GM19328 (cell line): ENCODE data around the gene CACNA1I.

ENCODE experiments used
- ATAC-seq: cut with Tn5 transposase; IDR thresholded peaks from one replicate; pipeline ENCODE4 v1.9.1; 2021; ENCODE audit warnings: mild to moderate bottlenecking, moderate library complexity; ENCODE audit not compliant: unreplicated experiment

The CACNA1I gene

DNA sequence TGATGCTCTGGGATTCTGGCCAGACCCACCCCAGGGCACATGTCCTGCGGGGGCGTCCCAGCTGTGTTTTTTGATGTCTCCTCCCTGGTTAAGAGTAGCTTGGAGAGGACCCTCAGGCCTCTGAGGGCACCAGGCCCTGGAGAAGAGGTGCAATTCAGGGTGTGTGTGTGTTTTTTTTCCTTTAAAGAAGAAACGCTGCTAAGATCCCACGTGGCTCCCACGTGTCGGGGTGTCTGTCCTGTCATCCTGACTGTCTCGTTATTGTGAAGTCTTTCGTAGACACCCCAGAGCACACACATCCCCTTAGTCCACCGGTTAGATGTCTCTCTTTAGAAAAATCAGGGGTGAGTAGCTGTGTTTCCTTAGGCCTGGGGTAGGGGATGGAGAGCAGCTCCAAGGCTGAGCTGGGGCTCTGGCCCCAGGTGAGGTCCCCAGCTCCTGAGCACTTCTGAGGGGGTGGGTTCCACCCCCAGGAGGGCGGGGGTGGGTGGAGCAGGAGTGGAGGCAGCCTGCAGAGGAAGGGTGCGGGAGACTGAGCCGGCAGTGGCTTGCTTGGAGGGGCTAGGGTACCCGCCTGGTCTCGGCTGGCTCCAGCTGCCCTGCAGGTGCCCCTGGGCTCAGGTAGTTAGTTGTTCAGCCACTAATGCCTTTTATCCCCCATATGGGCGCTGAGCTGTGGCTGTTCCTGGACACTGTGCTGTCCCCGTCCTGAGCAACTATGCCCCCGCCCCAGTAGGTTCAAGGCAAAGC, 116.4 kb downstream of the CACNA1I start:
- ATAC-seq: no peak

GRCh38 chr22:39688186-39688785, 117.7 kb downstream of the CACNA1I start:
- ATAC-seq: no peak

GRCh38 chr22:39689421-39689820, 118.9 kb downstream of the CACNA1I start:
- ATAC-seq: no peak

DNA sequence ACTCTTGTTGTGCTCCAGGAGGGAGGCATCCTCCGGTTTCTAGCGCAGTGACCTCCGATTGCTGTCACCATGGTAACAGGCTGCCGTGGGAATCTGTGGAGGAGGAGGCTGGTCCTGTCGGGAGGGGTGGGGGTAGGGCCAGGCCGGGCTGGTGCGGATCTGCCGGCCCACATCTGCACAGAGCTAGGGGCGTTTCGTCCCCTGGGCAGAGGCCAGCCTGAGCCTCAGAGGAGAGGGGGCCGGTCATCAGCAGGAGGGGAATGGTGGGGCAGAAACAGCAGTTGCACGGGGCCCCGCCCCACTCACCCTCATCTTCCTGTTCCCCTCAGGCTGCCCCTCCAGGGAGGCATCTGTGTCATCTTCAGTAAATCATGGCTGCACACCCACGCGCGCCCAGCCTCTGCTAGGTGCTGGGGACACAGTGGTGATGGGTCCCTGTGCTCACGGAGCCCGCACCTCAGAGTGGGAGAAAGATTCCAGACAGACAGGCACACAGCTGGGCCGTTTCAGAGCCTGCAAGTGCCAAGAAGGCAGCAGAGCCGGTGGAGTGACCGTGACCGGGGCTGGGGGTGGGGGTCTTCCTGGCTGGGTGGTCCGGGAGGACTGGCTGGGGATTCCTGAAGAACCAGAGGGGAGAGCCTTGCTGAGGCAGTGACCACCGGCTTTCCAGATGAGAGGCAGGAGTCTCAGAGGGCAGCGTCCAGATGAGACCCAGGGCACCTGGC, 120.5 kb downstream of the CACNA1I start:
- ATAC-seq: no peak

DNA sequence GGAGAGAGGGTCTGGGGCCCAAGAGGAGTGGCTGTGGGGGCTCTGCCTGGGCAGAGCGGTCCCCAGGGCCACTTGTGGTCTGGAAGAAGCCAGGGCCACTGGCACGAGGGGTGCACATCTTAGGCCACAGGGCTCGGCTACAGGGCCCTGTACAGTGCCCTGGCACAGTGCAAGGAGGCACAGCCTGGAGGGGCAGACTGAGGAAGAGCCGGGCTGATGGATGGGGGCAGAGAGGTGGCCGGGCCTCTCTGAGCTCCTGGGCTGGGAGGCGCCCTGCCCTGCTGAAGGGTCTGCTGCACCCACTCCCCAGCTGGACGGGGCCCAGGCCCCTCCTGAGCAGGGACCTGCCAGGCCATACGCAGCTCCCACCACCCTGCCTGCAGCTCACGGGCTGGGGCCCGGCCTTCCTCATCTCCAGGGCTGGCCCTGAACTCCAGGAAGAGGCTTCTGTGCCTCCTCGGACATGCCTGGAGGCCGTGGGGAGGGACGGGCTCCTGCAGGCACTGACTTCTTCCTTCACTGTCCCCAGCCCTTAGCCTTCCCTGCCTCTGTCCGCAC, 123.5 kb downstream of the CACNA1I start:
- ATAC-seq: no peak

GRCh38 chr22:39697790-39698430, 127.4 kb downstream of the CACNA1I start:
- no peak for ATAC-seq

DNA sequence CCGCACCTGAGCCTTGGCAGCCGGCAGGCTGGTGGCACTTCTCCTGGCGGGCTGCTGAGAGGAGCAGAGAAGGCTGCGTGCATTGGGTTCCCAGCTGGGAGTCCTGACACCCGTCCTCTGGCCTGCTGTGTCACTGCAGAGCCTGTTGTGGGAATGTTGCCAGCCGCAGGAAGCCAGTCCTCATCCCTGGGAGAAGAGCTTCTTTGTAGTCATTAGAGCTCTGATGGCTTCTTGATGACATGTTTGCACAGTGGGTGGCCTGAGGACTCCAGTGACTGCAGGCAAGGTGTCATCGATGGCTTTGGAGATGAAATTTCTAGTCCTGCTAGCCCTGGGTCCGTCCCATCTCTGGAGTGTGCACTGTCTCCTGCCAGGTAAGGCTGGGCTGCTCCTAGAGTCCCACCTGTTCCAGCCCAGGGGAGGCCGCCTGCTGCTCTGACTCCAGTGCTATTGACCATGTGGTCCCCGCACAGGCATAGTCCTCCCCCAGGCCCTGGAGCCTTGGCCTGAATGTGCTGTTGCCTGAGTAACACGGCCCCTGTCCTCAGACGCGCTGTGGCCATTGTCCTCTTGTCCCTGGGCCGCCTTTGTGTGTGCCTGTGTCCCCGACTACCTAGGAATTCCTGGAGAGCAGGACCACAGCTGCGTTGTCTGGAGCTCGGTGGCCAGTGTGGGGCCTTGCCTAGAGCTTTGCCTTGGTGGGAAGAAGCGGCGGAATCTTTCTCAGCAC, 129.2 kb downstream of the CACNA1I start:
- no peak for ATAC-seq

GRCh38 chr22:39700565-39700964, 130.0 kb downstream of the CACNA1I start:
- no peak for ATAC-seq

DNA sequence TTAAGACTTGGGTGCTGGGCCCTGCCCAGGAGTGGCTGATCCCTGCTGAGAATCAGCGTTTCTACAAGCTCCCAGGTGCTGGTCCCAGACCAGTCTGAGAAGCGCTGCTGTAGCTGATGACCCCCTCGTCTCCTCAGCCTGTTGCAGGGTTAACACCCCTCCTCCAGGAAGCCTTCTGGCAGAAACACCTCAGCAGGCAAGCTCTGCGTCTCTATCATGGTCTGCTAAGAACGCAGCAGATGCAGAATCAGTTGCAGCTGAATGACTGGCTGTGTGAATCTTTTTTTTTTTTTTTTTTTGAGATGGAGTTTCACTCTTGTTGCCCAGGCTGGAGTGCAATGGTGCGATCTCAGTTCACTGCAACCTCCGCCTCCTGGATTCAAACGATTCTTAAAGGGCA, 132.5 kb downstream of the CACNA1I start:
- ATAC-seq: no peak

DNA sequence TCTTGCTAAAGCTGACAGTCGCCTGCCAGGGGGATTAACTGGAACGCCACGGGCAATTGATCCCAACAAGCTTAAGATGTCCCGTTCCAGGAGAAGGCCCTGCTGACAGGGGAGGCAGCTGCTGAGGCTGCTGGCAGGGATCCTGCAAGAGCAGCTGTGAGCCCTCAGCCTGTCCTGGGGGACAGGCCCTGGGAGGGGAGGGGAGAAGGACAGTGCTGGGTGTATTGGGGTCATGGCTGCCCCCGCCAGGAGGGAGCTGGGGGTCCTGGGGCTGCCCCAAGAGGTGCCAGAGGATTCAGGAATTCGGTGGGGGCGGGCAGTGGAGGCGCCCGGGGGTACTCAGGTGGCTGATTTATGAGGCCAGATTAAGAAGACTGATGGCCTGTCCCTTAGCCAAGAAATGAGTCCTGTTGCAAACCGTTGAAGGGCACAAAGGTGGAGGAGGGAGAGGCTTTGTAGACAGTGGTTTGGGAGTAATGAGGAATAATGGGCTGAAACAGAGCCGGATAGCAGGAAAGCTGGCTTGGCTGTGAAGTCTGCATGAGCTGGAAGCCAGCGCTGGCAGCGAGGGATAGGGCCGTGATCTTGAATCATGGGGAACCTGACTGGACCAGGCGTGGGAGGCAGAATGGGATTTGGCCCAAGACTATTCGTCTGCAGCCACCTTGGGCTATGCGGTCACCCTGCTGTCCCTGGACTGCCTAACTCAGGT, 133.5 kb downstream of the CACNA1I start:
- ATAC-seq: no peak

- no peak for ATAC-seq
These were observed 134.8 kb downstream of the CACNA1I start for GRCh38 chr22:39705386-39705785.

GRCh38 chr22:39706376-39707140, 136.0 kb downstream of the CACNA1I start:
- no peak for ATAC-seq

DNA sequence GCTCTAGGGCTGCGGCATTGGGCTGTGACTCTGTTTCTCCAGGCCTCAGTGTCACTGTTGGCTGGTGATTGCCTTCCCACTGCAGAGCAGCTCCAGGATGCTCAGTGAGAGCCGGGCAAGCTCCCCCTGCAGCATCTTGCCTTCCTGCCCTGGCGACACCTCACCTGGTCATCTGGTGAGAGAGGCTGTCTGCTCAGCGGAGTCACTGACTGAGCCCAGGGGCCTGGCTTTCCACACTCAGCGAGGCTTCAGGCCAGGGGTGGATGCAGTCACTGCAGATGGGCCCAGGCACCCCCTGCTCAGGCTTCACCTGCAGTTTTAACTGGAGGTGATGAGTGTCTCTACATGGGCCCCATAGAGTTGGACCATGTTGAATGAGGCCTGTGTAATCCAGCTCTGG, 136.8 kb downstream of the CACNA1I start:
- ATAC-seq: no peak

DNA sequence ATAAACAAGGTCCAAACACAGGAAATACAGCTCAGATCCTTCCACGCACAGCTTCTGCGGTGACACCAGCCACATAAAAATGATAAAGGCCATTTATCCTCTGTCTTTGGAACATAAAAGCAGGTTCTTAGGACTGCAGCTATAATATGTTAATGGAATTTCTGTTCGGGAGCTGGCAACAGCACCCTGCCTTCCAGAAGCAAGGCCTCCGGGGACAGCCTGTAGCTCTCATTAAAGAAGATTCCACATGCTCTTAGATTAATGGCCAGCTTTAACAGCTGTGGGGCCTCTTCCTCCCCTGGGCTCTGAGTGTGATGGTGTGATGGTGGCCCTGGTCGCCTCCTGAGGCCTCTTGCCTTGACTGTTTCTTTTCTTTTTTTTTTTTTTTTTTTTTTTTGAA, 137.3 kb downstream of the CACNA1I start:
- ATAC-seq: no peak

DNA sequence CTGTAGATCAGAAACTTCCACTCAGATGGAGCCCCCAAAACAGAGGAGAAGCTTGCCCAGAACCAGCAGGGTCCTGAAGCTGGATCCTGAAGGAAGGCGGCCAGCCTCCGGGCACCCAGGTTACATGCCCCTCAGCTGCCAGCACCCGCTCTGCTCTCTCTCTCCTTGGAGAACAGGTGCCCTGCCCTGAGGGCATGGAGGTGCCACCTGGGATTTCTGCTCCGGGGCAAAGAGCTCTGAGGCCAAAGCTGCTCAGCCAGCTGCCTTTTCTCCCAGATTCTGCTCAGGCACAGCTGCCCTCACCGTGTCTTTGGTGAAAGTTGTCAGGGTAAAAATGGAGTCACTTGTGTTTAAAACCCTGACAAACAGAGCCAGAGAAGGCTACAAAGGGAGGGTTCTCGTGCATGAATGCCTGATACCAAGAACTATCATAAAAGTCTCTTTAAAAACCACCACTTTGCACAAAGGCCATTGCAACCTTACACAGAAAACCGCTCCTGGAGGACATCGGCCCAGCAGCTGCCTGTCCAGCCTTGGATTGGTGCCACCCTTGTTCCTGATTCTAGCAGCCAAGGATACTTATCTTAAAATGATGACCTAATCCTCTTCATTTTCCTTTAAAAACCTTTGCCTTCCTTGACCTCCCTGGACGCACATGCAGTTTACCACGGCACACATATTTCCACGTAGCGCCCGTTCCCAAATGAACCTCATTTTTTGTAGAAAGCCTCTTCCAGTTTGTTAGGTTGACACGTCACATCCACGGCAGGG, 140.0 kb downstream of the CACNA1I start:
- no peak for ATAC-seq

DNA sequence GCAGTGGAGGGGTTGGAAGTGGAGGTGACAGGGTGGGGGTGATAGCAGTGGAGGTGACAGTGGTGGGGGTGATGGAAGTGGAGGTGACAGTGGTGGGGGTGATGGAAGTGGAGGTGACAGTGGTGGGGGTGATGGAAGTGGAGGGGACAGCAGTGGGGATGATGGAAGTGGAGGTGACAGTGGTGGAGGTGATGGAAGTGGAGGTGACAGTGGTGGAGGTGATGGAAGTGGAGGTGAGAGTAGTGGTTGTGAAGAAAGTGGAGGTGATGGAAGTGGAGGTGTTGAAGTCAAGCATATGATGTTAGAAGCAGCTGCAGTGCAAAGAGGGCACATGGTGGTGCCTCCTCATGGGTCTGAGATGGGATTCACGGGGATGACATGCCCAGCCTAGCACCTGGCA, 141.5 kb downstream of the CACNA1I start:
- ATAC-seq: no peak

GRCh38 chr22:39712751-39713525, 142.4 kb downstream of the CACNA1I start:
- ATAC-seq: no peak

DNA sequence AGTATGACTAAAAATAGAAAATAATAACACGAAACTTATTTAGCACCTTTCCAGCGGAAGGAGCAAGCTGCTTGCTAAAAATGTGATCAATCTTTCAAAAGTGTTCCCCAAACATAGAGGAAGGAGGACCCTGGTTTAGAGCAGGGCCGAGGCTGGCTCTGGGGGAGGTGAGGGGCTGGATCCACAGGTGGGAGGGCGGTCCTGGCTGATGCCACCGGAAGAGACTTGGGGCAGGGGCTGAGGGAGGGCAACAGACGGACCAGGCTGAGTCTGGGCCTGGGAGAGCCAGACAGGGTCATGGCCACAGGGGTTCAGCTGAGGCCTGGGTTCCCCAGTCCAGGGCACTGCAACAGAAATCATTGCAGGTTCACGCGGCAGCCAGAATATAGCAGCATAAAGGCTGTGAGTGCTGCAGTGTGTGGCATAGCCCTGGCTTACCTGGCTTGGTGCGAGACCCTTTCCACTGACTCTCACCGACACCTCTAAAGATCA, 143.3 kb downstream of the CACNA1I start:
- ATAC-seq: no peak
